DMS114 treated with DMSO at 0.1 percent for 48 hours (cell line): ENCODE data around the gene RAP1GAP.

ENCODE experiments used
- DNase-seq: peaks from one replicate; lab custom pipeline; 2025; ENCODE audit not compliant: unreplicated experiment; lab: John Stamatoyannopoulos, UW

RAP1GAP gene

DNA sequence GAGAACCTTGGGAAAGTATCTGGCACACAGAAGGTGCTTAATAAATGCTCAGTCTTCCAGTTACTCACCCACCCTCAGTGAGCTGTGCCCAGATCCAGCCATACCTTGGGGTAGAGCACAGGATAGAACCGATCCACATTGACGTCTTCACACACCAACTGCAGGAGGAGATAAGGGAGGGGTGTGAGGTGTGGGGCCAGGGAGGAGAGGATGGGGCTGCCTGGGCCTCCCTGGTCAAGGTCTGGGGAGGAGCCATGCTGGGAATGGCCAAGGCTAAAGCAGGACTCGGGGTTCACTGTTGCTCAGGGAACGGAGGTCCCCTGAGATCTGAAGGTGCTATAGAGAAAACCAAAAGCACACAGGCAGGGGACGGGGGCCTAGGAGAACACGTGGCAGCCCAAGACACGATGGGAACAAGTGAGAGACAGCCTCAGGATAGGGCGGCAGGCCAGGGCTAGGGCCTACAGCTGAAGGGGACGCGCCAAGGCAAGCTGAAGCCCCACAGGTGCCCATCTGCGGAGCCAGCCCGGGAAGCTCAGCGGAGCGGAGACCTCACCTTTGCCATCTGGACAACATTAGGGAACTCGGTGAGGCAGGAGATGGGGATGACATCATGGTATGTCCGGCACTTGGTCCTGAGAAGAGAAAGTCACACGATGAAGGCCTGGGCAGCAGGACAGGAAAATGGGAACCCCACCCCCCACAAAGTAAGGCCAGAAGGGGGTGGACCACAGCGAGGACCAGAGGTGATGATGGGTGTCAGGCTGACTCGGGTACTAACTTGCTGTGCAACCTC lies 55.9 kb downstream of the RAP1GAP start:
- no peak for DNase-seq

DNA sequence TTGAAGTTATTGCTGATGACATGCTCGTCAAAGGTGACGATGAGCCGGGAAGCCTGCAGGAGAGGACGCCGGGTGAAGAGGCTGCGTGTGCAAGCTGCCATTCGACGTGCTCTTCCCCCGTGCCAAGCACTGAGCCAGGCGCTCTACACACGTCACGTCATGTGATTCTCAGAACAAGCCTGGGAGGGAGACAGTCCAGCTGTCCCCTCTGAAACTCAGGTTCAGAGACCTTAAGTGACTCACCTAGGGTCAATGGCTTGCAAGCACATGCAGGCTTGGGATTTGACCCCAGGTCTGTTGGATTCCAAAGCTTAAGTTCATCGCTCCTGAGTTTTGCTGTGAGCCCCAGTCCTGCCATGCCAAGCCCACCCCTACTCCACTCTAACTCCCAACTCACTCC lies 57.1 kb downstream of the RAP1GAP start:
- no peak for DNase-seq

DNA sequence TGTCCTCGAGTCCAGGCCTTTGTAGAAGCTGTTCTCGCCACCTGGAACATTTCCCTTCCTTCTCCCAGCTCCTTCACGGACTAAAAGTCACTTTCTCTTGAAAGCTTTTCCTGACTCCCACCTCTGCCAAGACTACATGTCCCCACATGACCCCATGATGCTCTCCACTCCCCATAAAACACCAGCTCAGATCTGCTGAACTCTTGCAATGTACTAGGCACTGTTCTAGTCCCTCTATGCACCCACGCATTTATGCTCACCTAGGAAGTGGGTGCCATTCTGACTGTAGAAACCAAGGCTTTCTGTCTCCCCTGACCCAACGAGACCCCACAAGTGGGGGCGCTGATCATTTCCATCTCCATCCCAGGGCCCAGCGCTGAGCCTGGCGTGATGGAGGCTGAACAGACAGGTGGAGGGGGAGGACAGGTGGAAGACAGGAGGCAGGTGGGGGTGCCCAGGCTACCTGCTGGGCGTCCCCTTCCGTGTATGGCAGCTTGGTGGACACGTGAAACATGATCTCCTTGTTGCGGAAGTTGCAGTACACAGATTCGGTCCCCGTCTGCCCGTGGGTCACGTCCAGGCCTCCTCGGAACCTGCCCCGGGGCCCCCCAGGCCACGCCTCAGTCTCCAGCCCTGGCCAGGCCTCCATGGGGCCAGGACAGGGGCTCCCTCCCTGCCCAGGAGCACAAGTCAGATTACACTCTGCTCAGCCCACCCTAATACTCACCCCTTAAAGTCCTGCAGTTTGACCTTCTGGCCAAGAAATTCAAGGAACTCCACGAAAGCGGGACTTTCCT lies 58.0 kb downstream of the RAP1GAP start:
- DNase-seq, result no peak

DNA sequence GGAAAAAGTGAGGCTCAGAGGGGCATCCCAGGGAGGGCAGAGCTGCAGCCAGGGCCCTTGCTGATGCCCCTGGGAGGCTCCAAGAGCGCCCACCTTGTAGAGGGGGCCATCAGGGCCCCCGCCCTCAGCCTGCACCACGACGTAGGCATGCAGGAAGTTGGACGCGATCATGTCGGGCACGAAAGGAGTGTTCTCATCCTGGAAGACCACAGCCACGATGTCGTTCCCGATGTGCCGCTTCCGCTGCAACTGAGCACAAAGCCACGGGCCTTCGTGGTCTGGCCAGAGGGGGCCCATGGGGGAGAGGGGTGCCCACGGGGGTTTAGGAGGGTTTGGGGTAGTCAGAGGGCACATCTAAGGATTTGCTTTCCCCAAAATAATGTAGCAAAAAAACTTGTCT lies 59.1 kb downstream of the RAP1GAP start:
- DNase-seq, result no peak

DNA sequence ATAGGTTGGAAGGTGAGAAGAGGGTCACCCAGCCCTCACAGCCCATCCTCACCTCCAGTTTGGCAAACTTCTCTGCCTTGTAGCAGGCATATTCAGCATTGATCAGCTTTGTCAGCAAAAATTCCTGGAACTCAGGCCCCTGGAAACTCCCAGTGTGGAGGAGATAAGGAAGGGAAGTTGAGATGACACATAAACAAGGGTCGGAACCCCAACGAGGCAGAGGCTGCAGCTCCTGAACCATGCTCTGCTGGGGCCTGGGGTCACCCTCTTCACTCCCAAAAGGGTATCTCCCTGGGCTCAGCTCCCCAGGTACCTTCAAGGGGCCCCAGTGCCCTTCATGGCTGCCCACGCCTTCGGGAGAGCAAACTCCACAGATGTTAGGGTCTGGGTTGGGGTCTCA lies 60.4 kb downstream of the RAP1GAP start:
- DNase-seq, result no peak

DNA sequence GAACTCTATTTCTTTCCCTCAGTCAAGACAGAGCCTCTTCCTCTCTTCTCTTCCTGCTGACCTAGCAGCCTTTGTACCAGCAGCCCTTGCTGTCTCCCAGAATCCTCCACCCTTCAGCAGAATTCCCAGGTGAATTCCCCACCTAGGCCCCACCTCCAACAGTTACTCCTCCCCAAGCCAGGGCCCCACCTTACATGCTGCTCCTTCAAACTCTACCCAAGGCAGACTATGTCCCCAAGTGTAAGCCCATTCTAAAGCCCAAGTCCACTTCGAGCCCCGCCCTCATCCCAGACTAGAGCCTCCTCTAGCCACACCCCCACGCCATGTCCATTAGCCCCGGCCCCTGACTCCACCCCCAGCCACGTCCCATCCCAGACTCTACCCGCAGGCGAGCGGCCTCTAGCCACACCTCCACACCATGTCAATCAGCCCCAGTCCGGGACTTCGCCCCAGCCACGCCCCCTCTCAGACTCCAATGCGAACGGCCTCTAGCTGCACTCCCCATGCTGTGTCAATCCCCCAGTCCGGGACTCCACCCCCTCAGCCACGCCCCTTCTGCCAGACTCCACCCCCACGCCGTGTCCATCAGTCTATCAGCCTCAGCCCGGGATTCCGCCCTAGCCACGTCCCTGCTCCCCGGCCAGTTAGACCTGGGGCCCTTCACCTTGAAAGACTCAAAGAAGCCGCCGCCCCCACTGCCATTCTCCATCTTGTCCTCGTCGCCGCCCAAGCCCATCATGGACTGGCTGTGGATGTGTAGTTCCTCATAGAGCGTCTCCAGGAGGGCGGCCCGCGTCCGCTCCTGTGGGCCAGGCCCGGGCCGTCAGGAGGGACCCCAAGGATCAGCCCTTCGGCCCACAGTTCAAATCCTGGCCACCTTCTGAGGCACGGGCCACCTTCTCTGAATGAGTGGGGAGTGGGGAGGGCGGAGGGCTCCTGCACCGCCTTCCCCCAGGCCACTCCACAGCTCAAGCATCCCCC lies 61.3 kb downstream of the RAP1GAP start:
- DNase-seq, result no peak

DNA sequence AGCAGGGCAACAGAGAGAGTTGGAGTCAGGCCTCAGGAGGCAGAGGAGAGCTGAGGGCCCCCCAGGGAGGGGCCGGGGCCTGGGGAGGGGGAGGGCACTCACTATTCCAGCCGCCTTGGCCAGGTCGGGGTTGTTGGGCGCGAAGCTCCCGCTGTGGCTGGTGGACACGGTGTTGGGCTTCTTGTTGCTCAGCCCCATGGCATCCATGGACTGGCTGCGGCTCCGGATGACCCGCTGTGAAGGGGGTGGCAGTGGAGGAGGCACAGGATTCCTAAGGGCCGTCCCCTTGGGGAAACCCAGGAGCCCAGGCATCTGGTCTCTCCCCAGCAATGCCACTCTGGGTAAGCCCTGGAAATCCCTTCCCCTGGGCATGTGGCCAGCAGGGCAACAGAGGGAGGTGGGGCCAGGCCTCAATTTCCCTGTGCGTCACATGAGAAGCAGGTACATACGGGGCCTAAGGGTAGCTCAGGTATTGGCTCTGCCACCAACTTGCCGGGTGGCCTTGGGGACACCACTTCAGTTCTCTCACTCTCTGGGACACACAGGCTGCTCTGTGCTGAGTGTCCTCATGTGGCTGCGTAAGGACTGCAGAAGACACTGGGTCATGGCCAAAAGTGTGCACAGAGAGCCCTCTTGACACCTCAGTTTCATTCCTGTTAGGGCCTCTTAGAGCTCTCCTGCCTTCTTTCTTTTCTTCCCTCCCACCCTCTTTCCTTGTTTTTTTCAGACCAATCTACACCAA lies 63.0 kb downstream of the RAP1GAP start:
- no peak for DNase-seq

DNA sequence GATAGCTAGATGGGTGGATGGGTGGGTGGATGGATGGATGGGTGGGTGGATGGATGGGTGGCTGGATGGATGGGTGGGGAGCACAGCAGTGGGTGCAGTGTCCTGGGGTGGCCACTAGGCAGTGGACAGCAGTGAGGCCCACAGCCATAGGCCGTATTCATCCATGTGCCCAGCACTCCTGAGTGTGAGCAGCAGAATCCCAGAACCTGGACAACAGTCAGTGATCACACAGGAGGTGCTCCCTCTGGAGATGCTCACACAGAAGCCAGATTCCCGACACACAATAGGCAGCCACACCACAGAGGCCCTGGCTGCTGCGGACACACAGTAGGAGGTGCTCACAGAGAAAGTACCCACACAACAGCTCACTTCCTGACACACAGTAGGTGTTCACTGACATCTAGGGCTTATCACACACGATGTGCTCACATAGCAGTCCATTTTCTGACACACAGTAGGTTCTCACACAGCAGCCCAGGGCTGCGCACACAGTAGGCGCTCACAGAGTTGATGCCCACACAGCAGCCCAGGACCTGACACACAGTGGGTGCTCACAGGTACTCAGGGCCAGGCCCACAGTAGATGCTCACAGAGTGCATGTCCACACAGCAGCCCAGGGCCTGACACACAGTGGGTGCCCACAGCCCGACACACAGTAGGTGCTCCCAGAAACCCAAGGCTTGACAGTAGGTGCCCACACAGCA lies 64.0 kb downstream of the RAP1GAP start:
- DNase-seq, result no peak

DNA sequence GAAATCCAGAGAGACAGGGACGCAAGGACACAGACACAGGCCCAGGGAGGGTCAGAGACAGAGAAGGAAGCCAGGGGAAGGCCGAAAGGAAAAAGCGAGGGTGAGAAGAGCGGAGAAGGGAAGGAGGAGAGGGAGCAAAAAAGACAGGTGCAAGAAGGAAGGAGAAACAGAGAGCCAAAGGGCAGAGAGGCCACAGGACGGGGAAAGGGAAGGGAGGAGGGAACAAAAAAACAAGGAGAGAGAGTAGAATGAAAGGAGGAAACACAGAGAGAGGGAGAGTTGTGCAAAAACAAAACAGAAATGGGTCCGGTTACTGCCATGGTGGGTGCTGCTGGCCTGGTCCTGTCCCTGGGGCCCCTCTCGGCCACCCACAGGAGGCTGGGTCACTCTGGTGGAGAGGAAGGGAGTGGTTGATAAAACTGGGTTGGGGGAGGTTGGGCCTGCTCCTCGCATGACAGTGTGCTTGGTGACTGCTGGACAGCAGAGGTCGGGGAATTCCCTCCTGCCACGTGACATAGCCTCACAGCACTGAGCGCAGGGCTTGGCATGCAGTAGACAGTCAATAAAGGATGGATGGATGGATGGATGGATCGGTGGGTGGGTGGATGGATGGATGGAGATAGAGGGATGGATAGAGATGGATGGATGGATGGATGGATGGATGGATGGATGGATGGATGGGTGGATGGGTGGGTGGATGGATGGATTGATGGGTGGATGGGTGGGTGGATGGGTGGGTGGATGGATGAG lies 64.8 kb downstream of the RAP1GAP start:
- no peak for DNase-seq

DNA sequence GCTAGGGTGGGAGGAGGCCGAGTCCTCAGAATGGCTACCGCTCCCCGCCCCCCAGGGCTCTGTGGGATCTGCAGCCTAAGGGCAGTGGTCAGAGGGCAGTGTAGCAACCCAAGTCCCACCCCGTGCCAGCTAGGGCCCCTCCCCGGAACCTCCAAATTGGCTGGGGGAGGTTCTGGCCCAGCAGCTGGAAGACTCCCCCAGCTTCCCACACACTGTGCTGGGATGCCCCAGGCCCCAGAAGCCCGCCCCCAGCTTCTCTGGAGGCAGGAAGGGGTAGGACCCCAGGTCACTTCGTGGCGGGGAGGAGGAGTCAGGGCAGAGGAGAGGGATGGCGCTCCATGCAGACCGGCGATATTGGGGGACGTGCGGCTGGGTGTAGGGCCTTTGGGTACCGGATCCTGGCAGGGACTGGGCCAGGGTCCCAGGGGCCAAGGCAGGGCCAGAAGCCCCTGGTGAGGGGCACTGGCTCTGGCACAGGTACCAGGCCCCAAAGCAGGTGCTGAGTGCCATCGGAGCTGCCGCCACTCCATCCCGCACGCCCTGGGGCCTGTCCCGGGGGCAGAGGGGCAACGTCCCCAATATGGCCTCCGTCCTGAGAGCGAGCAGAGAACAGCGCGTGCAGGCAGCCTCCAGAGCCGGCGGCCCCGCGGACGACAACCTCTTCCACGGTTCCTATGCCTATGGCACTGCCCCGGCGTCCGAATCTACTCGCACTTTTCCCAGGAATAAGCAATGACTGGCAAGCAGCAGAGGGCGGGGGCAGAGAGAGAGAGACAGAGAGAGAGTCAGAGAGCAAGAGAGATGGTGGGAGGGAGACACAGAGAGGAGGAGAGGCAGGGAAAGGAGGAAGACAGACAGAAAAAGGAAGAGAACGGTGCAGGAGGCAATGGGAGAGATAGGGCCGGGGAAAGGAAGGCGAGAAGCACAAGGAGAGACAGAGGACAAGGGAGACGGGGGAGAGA lies 65.7 kb downstream of the RAP1GAP start:
- no peak for DNase-seq

DNA sequence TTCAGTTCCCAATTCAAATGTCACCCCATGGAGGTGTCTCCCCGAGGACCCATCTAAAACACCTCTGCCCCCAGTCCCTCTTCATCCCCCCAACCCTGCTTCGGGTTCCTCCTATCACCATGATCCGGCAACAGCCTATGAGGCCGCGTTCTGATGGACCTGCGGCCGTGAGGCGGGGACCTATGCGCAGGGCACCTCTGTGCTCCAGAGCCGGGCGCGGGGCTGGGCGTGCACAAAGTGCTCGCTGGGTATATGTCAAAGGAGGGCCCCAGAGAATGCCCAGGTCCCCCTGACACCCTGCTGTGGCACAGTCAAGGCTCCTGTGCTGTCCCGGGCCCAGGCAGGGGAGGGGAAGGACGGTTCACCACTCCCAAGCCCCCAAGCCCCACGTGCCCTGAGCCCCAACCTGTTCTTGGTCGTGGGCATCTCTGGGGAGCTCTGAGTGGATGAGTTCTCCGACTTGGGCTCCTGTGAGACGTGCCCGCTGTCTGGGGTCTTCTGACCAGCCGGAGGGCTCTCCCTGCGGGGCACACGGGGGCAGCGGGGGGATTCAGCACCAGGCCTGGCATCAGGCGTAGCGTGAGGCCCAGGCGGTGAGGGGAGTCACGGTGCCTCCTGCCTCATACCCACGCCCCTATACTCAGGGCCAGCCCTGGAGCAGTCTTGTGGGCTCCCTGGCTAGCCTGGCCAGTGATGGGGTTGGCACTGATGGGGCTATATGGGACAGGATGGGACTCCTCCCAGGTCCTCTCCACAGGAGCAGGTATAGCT lies 67.7 kb downstream of the RAP1GAP start:
- no peak for DNase-seq

DNA sequence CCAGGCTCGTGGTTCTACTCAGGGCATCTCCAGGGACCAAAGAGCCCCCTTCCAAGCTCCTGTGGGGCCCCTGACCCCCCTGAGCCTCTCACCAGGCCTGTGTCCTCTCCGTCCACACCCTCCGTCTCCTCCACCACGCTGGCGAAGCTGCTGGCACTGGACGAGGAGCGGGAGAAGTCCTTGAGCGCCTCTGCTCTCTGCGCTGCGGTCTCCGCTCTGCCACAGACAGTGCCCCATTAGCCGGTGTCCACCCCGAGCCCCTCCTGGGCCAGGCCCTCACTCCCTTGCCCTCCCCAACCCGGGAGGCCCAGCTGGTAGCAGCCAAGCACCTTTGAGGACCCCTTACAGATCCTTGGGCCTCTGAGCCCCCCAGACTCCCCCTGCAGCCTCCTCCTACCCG lies 69.8 kb downstream of the RAP1GAP start:
- DNase-seq, result no peak

DNA sequence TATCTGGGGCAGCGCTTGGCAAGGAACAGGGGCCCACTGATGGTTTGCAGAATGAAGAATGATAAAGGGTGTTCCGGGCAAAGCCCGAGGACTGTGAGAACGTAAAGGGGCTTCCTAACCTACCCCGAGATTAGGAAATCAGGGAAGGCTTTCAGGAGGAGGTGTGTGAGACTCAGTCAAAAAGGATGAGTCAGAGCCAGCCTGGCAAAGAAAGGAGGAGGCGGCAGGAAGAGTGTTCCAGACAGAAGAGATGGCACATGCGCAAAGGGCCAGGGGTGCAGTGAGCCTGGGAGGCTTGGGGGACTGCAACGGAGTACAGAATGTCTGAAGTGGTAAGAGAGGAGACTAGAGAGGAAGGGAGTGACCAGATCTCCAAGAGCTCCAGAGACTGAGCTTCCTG lies 70.3 kb downstream of the RAP1GAP start:
- no peak for DNase-seq

DNA sequence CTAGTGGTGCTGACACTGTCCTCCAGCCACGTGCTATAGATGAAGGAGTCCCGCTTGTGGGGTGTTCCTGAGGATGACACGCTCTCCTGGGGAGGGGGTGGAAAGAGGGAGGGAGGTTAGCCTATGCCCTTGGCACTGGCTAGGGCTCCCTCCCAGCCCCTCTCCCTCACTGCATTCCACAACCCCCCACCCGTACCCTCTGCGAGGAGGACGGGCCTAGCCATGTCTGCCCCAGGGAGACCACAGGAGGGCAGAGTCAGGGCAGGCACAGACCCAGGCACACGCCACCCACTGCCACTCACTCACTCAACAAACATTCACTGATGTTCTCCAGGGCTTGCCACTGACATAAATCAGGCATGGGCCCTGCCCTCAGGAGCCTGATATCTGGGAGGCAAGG lies 70.7 kb downstream of the RAP1GAP start:
- DNase-seq, result no peak

DNA sequence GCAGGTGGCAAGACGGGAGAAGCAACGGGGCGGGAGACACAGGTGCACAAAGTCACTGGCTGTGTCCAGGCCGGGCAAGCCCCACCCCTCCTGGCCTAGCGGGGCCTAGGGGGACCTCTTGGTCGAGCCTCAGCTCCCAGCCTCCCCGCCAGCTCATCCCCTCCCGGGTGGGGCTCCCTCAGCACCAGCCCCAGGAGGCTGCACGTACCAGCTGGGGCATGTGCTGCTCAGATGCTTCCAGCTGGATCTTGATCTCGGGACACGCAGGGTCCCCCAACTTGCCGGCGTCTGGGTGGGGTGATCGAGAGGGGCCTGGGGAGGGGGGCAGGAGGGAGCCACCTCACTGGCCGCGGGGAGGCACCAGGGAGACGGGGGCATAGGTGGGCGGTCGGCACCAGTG lies 71.4 kb downstream of the RAP1GAP start:
- no peak for DNase-seq

DNA sequence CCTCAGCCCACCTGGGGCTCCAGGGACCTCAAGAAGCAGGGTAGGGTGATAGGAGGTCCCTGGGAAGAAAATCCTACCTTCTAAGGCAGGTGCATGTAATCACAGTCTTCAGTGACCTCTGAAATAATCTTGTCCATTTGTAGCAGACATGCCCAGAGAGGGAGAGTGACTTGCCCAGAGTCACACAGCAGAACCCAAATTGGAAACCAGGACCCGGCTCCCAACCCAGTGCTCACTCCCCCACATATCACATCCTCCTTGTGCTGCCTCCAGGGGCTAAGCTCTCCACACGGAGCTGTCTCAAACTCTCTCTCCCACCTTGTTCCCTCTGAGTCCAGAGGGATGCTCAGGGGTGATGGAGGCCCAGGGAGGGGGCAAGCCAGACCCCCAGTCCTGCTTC lies 72.5 kb downstream of the RAP1GAP start:
- no peak for DNase-seq

DNA sequence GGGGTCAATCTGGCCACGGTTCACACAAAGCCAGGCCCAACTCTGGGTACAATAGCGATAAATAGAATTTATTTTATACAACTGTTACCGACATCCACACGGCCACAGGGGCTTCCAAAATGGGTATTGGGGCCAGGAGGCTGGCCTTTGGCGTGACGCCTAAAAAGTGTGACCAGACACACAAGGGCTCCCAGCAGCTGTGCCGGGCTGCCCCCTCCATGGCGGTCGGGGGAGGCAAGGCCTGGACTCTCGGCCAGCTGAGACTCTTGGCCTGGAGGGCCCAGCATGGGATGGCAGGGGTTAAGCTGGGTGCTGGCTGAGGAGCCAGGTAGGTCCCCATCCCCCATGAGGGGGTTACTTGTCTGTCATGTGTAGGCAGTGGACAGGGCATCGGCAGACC lies 73.0 kb downstream of the RAP1GAP start:
- no peak for DNase-seq
